GM12873 (cell line): ENCODE data around the gene KDM3B.

Experiments used
- CTCF ChIP-seq: IDR thresholded peaks from 2 replicates; pipeline ENCODE4 v1.5.1; 2012; ENCODE audit warnings: low read depth, mild to moderate bottlenecking, moderate library complexity, low read length, control low read depth; ENCODE audit not compliant: insufficient read depth; ENCODE audit errors: missing control alignments

KDM3B gene

GRCh38 chr5:138448070-138448469 lies 95.6 kb downstream of the KDM3B start:
- no peak for TF ChIP-seq CTCF

- TF ChIP-seq CTCF: no peak
Measured at GRCh38 chr5:138448481-138449398, 96.3 kb downstream of the KDM3B start.

- peak; percentile 97 for TF ChIP-seq CTCF
Measured at GRCh38 chr5:138449501-138450239, 97.2 kb downstream of the KDM3B start.

- no peak for TF ChIP-seq CTCF
Measured at GRCh38 chr5:138450971-138451370, 98.5 kb downstream of the KDM3B start.

- TF ChIP-seq CTCF: no peak
Measured at GRCh38 chr5:138452720-138453119, 100.2 kb downstream of the KDM3B start.

GRCh38 chr5:138453590-138453989 lies 101.1 kb downstream of the KDM3B start:
- TF ChIP-seq CTCF: no peak

GRCh38 chr5:138454121-138454520 lies 101.6 kb downstream of the KDM3B start:
- no peak for TF ChIP-seq CTCF
